Smooth muscle cell (in vitro differentiated cells): ENCODE data around the gene SPRR1A. TPM values are rescaled to one million over a fixed set of nuclear protein-coding genes. Genes with fewer than 3 reads are reported as not detected.

Source experiments
- DNase-seq: peaks from one replicate; lab custom pipeline; 2025; ENCODE audit not compliant: unreplicated experiment; lab: John Stamatoyannopoulos, UW
- H2AFZ ChIP-seq: fragments of 200-600 bp; sonication (generic); 2 replicates; pipeline ENCODE4 v1.6.0; 2016; ENCODE audit warnings: antibody characterized with exemption, low read depth, mild to moderate bottlenecking
- H3F3A ChIP-seq: fragments of 200-600 bp; sonication (generic); 2 replicates; pipeline ENCODE4 v1.6.0; 2017; ENCODE audit warnings: antibody characterized with exemption, low read depth
- H3K27ac ChIP-seq: fragments of 200-600 bp; sonication (generic); 2 replicates; pipeline ENCODE4 v1.5.1; 2016; ENCODE audit warnings: low read depth, mild to moderate bottlenecking
- H3K27me3 ChIP-seq: fragments of 200-600 bp; sonication (generic); 2 replicates; pipeline ENCODE4 v1.6.1; 2016; ENCODE audit warnings: low read depth, mild to moderate bottlenecking
- H3K36me3 ChIP-seq: fragments of 200-600 bp; sonication (generic); 2 replicates; pipeline ENCODE4 v1.5.1; 2016; ENCODE audit warnings: low read depth
- H3K4me1 ChIP-seq: fragments of 200-600 bp; sonication (generic); 2 replicates; pipeline ENCODE4 v1.5.1; 2016; ENCODE audit warnings: low read depth
- H3K4me2 ChIP-seq: fragments of 200-600 bp; sonication (generic); 2 replicates; pipeline ENCODE4 v1.6.0; 2016; ENCODE audit warnings: mild to moderate bottlenecking
- H3K4me3 ChIP-seq: fragments of 200-600 bp; sonication (generic); 2 replicates; pipeline ENCODE4 v1.5.1; 2016; ENCODE audit warnings: mild to moderate bottlenecking
- H3K79me2 ChIP-seq: fragments of 200-600 bp; sonication (generic); 2 replicates; pipeline ENCODE4 v1.6.0; 2016; ENCODE audit warnings: low read depth, mild to moderate bottlenecking
- H3K9ac ChIP-seq: fragments of 200-600 bp; sonication (generic); 2 replicates; pipeline ENCODE4 v1.6.0; 2016; ENCODE audit warnings: low read depth
- H3K9me3 ChIP-seq: fragments of 200-600 bp; sonication (generic); replicated peaks from 2 replicates; pipeline ENCODE4 v1.5.1; 2016; ENCODE audit warnings: low read depth
- H4K20me1 ChIP-seq: fragments of 200-600 bp; sonication (generic); 2 replicates; pipeline ENCODE4 v1.6.0; 2016; ENCODE audit warnings: low read depth
- CTCF ChIP-seq: fragments of 200-600 bp; sonication (generic); IDR thresholded peaks from 2 replicates; pipeline ENCODE4 v1.5.1; 2017; ENCODE audit warnings: borderline replicate concordance, mild to moderate bottlenecking, antibody characterized with exemption; ENCODE audit not compliant: insufficient read depth, poor library complexity, severe bottlenecking
- WGBS: methylation state at CpG from one replicate; pipeline ENCODE4 v1.1.7; 2016; ENCODE audit warnings: low lambda C conversion rate; 5-methylcytosine and 5-hydroxymethylcytosine counted together
- polyA plus RNA-seq: library from polyadenylated mRNA; unstranded; fragments of >200 nt; fragmentation: Nextera tagmentation; extraction: Ambion mirVana; gene quantifications from 2 replicates; pipeline ENCODE4 v1.2.1, GENCODE V29; 2016
- total RNA-seq: library from RNA; depleted of rRNA; stranded (reverse); fragments of >200 nt; gene quantifications from 2 replicates; pipeline ENCODE4 v1.2.3, GENCODE V29; 2014

The SPRR1A gene, protein sequence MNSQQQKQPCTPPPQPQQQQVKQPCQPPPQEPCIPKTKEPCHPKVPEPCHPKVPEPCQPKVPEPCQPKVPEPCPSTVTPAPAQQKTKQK
- total RNA-seq (not detected in 2 replicates), polyA plus RNA-seq (14.9 and 18.0 TPM in 2 replicates)

GRCh38 chr1:152983743-152984142 is at the start of gene SPRR1A:
SPRR1A (plus strand) TSS chr1:152984081; CDS start chr1:152985231, 1,150 bp downstream.
- Histone ChIP-seq H3K27me3 (no peaks in the 10 kb centered on the region), H3K4me3 (no peak within 1 kb of the TSS), H3K4me1 (no peaks in the 10 kb centered on the region), H3K9ac (no peak within 1 kb of the TSS), H3K79me2 (no peaks in the 10 kb centered on the region), H3F3A (no peaks in the 10 kb centered on the region), H2AFZ (no peak within 1 kb of the TSS), H4K20me1 (no peaks in the 10 kb centered on the region), H3K9me3 (no peaks in the 10 kb centered on the region), H3K36me3 (no peaks in the 10 kb centered on the region), H3K4me2 (no peak within 1 kb of the TSS), H3K27ac (no peak within 1 kb of the TSS)
- WGBS: 79% methylated on average over 3 of the region's 3 CpGs
- TF ChIP-seq CTCF: no peak
- DNase-seq: no peak

DNA sequence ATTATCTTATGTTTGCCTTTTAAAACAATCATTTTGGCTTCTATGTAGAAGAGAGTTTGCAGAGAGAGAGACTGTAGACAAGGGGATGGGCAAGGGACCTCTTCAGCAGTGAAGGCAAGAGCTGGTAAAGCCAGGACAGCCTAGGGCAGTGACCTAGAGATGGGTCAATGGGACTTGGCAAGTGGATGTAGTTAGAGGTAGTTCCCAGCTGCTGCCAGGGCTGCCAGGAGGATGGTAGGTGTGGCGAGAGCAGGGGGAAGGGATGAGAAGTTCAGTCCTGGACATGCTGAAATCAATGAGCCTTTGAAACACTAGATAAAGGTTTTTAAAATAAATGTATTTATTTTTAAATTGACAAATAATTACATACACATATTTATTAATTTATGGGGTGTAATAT is 43.3 kb upstream of the SPRR1A start:
- Histone ChIP-seq H4K20me1 (no peaks in the 10 kb centered on the region), H3K9me3 (no peaks in the 10 kb centered on the region), H3K9ac (no peak overlapping the region), H3K27ac (no peak overlapping the region), H3K79me2 (no peaks in the 10 kb centered on the region), H3K27me3 (no peaks in the 10 kb centered on the region), H3F3A (no peaks in the 10 kb centered on the region), H3K36me3 (no peaks in the 10 kb centered on the region), H3K4me2 (no peak overlapping the region), H2AFZ (no peak overlapping the region), H3K4me1 (no peaks in the 10 kb centered on the region), H3K4me3 (no peak overlapping the region)
- no peak for TF ChIP-seq CTCF
- WGBS: 65% methylated on average over 1 of the region's 1 CpG
- no peak for DNase-seq

- H3K36me3 ChIP-seq: no peaks in the 10 kb centered on the region
- H3K27ac ChIP-seq: no peak overlapping the region
- no peaks in the 10 kb centered on the region for H3K4me1 ChIP-seq
- no peaks in the 10 kb centered on the region for H3K9me3 ChIP-seq
- no peaks in the 10 kb centered on the region for H3K27me3 ChIP-seq
- H3K4me3 ChIP-seq: no peak overlapping the region
- 65% methylated on average over 8 of the region's 8 CpGs for WGBS
- H3K9ac ChIP-seq: no peak overlapping the region
- no peaks in the 10 kb centered on the region for H4K20me1 ChIP-seq
- H3F3A ChIP-seq: no peaks in the 10 kb centered on the region
- no peaks in the 10 kb centered on the region for H3K79me2 ChIP-seq
- H2AFZ ChIP-seq: no peak overlapping the region
- no peak overlapping the region for H3K4me2 ChIP-seq
- DNase-seq: no peak
- no peak for TF ChIP-seq CTCF
Observed at GRCh38 chr1:152941037-152941711, 42.7 kb upstream of the SPRR1A start.

DNA sequence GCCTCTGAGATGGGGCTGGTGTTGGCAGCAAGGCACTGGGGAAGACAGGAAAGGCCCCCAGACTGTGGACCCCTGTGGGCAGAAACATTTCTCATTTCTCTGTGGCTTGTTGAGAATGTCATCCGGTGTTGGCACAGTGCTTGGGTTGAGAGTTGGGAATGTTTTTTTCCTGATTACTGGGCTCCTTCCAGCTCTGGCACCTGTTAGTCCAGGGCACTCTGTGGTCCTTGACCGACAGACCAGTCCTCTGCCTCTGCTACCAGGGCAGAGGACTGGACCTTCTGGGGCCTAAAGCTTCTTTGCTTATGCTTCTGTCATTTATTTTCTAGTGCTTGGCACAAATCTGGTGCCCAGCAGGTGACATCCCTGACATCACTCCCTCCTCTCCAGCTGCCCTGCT is 41.7 kb upstream of the SPRR1A start:
- no peaks in the 10 kb centered on the region for H3K36me3 ChIP-seq
- no peak overlapping the region for H2AFZ ChIP-seq
- no peaks in the 10 kb centered on the region for H3F3A ChIP-seq
- H3K4me1 ChIP-seq: no peaks in the 10 kb centered on the region
- H3K4me2 ChIP-seq: no peak overlapping the region
- no peak for TF ChIP-seq CTCF
- H3K4me3 ChIP-seq: no peak overlapping the region
- no peak overlapping the region for H3K9ac ChIP-seq
- no peaks in the 10 kb centered on the region for H3K79me2 ChIP-seq
- H3K27me3 ChIP-seq: no peaks in the 10 kb centered on the region
- 51% methylated on average over 2 of the region's 2 CpGs for WGBS
- H3K27ac ChIP-seq: no peak overlapping the region
- no peak for DNase-seq
- no peaks in the 10 kb centered on the region for H3K9me3 ChIP-seq
- no peaks in the 10 kb centered on the region for H4K20me1 ChIP-seq
